HL-60 (cell line): Measurements from ENCODE around the gene MYBPC2.
"Not testable (repeated sequence)": the region's sequence is repeated elsewhere in the genome, so short reads cannot be mapped to it uniquely, and the experiment has no call there.

Experiments
- DNase-seq, 2 experiments: peaks; one replicate each; pipeline ENCODE4 v3.0.0-alpha.2; 2010 to 2020; ENCODE audit warnings: low read depth in 1 of 2, low spot score in 1 of 2
- H3K27ac ChIP-seq: fragments of 250-450 bp; sonication (Bioruptor Pico); replicated peaks from 2 replicates; pipeline ENCODE4 v1.5.1; 2020; ENCODE audit warnings: mild to moderate bottlenecking, moderate library complexity
- H3K27me3 ChIP-seq: fragments of 250-450 bp; sonication (Bioruptor Pico); 2 replicates; pipeline ENCODE4 v1.5.1; 2021; ENCODE audit warnings: mild to moderate bottlenecking, moderate library complexity; ENCODE audit not compliant: insufficient read depth, poor library complexity, severe bottlenecking
- H3K4me3 ChIP-seq: replicated peaks from 2 replicates; pipeline ENCODE4 v1.5.1; 2011; ENCODE audit warnings: mild to moderate bottlenecking, control low read depth, low read length; ENCODE audit not compliant: insufficient read depth
- GABPA ChIP-seq: IDR thresholded peaks from 2 replicates; pipeline ENCODE4 v1.6.1; 2012; ENCODE audit warnings: low read depth
- POLR2AphosphoS5 ChIP-seq: IDR thresholded peaks from 2 replicates; pipeline ENCODE4 v1.6.1; 2012; ENCODE audit warnings: low read depth
- SPI1 ChIP-seq: IDR thresholded peaks from 2 replicates; pipeline ENCODE4 v1.6.1; 2012; ENCODE audit warnings: low read depth, mild to moderate bottlenecking, borderline replicate concordance
- TF ChIP-seq, protein P1 (sequence below): IDR thresholded peaks from 2 replicates; pipeline ENCODE4 v1.6.1; 2012; ENCODE audit warnings: low read depth; ENCODE audit not compliant: insufficient replicate concordance
- TF ChIP-seq, protein P2 (sequence below): IDR thresholded peaks from one replicate; pipeline ENCODE4 v1.5.1; 2011; ENCODE audit warnings: low read length, control low read depth, inconsistent platforms; ENCODE audit not compliant: insufficient read depth

Gene MYBPC2

DNA sequence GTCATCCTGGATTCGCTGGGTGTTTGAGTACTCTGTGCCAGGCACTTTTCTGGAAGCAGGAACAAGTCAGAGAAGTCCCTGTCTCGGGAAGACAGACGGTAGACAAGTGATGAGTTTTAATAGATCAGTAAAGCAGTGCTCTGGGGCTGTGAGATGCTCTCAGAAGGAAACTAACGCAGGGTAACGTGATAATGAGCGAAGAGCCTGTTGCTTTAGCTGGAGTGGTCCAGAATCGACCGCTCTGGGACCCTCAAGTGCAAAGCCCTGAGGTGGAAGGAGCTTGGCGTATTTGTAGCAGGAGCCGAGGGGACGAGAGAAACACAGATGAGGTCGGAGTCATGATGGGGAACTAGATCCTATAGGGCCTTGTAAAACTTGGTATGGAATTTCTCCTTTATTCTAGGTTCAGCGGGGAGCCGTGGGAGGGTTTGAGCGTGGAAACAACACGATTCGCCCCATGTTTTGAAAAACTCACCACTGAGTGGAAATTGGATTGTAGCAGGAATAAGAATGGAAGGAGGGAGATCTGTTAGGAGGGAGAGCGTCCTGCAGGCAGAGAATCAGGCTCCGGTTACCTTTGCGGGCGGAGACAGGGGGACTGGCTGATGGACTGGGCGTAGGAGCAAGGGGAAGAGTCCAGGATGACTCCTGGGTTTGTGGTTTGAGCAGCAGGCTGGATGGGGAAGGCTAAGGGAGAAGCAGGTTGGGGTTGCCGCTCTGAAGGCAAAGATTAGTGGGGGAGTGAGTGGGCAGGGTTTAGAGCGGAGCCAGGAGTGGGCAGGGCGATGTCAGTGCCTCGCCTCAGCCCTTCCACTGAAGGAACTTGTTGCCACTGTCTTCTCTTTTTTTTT lies 47.8 kb upstream of the MYBPC2 start:
- Histone ChIP-seq H3K27ac (peak overlapping the region; percentile 94), H3K4me3 (peak overlapping the region; percentile 81), H3K27me3 (no peaks in the 10 kb centered on the region)
- peak; percentile 54 to 63 for DNase-seq
- no peak for TF ChIP-seq SPI1
- TF ChIP-seq, protein P1, sequence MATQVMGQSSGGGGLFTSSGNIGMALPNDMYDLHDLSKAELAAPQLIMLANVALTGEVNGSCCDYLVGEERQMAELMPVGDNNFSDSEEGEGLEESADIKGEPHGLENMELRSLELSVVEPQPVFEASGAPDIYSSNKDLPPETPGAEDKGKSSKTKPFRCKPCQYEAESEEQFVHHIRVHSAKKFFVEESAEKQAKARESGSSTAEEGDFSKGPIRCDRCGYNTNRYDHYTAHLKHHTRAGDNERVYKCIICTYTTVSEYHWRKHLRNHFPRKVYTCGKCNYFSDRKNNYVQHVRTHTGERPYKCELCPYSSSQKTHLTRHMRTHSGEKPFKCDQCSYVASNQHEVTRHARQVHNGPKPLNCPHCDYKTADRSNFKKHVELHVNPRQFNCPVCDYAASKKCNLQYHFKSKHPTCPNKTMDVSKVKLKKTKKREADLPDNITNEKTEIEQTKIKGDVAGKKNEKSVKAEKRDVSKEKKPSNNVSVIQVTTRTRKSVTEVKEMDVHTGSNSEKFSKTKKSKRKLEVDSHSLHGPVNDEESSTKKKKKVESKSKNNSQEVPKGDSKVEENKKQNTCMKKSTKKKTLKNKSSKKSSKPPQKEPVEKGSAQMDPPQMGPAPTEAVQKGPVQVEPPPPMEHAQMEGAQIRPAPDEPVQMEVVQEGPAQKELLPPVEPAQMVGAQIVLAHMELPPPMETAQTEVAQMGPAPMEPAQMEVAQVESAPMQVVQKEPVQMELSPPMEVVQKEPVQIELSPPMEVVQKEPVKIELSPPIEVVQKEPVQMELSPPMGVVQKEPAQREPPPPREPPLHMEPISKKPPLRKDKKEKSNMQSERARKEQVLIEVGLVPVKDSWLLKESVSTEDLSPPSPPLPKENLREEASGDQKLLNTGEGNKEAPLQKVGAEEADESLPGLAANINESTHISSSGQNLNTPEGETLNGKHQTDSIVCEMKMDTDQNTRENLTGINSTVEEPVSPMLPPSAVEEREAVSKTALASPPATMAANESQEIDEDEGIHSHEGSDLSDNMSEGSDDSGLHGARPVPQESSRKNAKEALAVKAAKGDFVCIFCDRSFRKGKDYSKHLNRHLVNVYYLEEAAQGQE, result no peak
- no peak for TF ChIP-seq POLR2AphosphoS5
- TF ChIP-seq, protein P2, sequence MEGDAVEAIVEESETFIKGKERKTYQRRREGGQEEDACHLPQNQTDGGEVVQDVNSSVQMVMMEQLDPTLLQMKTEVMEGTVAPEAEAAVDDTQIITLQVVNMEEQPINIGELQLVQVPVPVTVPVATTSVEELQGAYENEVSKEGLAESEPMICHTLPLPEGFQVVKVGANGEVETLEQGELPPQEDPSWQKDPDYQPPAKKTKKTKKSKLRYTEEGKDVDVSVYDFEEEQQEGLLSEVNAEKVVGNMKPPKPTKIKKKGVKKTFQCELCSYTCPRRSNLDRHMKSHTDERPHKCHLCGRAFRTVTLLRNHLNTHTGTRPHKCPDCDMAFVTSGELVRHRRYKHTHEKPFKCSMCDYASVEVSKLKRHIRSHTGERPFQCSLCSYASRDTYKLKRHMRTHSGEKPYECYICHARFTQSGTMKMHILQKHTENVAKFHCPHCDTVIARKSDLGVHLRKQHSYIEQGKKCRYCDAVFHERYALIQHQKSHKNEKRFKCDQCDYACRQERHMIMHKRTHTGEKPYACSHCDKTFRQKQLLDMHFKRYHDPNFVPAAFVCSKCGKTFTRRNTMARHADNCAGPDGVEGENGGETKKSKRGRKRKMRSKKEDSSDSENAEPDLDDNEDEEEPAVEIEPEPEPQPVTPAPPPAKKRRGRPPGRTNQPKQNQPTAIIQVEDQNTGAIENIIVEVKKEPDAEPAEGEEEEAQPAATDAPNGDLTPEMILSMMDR, result no peak
- no peak for TF ChIP-seq GABPA

DNA sequence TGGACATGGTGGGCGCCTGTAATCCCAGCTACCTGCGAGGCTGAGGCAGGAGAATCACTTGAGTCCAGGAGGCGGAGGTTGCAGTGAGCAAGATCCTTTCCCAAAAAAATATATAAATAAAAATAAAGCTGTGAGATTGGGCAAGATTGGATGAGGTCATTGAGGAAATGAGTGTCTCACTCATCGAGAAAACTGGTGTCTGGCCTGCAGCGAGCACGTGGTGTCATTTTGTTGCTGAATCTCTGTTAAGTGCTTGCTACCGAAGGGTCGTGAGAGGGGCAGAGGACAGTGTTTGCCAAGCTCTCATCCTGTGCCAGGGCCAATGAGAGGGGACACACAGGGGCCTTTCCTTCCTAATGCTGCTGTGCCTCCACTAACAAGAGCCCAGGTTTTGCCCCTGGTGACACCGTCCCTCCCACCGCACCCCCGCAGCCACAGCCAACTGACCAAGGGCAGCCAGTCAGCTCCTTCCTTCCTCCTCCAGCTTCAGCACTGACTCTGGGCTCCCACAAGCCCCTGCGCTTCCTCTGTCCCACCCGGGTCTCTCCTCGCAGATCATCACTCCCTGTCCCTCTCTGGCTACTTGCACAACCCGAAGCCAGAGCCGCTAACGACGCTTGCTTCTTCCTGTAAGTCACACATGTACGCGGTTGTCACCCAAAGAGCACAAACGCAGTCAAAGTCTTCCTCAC lies 45.4 kb upstream of the MYBPC2 start:
- peak; percentile 81 to 83 for DNase-seq
- peak overlapping the region; percentile 52 for H3K27ac ChIP-seq
- no peak overlapping the region for H3K4me3 ChIP-seq
- TF ChIP-seq, protein P2, result no peak
- TF ChIP-seq GABPA (no peak), POLR2AphosphoS5 (peak; percentile 61)
- no peaks in the 10 kb centered on the region for H3K27me3 ChIP-seq

DNA sequence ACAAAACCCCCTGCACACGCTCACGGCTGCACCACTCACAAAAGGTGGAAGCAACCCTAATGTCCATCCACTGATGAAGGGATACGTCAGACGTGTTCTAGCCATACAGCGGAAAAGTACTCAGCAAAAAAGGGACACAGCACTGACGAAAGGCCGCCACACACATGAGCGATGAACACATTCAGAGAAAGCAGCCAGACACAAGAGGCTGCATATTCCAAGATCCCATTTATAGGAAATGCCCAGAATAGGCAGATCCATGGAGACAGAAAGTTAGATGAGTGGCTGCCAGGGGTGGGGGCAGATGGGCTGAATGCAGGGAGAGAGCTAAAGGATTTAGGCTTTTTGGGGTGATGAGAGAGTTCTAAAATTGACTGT lies 44.8 kb upstream of the MYBPC2 start:
- TF ChIP-seq, protein P1, result no peak
- TF ChIP-seq GABPA (no peak), SPI1 (no peak), POLR2AphosphoS5 (no peak)
- TF ChIP-seq, protein P2, result no peak
- DNase-seq, result no peak
- Histone ChIP-seq H3K27me3 (no peaks in the 10 kb centered on the region), H3K4me3 (no peak overlapping the region), H3K27ac (peak overlapping the region; percentile 52)

DNA sequence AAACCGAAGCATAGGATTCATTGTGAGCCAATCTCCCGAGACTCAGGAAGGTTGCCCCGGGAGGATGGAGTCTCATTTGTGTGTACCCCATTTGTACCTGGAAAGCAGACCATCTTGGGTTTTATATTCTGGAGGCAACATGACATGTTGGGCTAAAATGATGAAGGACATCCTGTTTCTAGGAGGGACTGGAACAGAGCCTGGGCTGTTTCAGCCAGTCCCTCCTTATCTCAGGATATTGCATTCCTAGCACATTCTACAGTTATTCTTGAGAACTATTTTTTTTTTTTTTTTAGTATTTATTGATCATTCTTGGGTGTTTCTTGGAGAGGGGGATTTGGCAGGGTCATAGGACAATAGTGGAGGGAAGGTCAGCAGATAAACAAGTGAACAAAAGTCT lies 42.4 kb upstream of the MYBPC2 start:
- H3K4me3 ChIP-seq, H3K27ac ChIP-seq, H3K27me3 ChIP-seq, DNase-seq: not testable (repeated sequence)

DNA sequence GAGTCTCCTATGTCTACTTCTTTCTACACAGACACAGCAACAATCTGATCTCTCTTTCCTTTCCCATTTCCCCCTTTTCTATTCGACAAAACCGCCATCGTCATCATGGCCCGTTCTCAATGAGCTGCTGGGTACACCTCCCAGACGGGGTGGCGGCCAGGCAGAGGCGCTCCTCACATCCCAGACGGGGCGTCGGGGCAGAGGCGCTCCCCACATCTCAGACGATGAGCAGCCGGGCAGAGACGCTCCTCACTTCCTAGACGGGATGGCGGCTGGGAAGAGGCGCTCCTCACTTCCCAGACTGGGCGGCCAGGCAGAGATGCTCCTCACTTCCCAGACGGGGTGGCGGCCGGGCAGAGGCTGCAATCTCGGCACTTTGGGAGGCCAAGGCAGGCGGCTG lies 41.7 kb upstream of the MYBPC2 start:
- DNase-seq, H3K27ac ChIP-seq, H3K4me3 ChIP-seq, H3K27me3 ChIP-seq: not testable (repeated sequence)
